K562 (cell line): ENCODE measurements around the gene RAX. TPM values are rescaled to one million over a fixed set of nuclear protein-coding genes. Genes with fewer than 3 reads are reported as not detected.

Source experiments
- ATAC-seq: fragments of 200-7000 bp; cut with Tn5 transposase; 3 replicates; pipeline ENCODE4 v1.9.1; 2020; ENCODE audit warnings: moderate library complexity
- BruUV-seq: library from RNA; stranded (reverse); fragments of 400-500 nt; replicated peaks from 2 replicates; lab custom pipeline; 2021; lab: Mats Ljungman, UMichigan
- CTCF ChIA-PET: fragments of 300-600 bp; formaldehyde crosslinking; extraction: SDS; loops from one replicate; lab custom pipeline; 2021; ENCODE audit warnings: low intra/inter-chr PET ratio; lab: Yijun Ruan, JAX
- POLR2A ChIA-PET: fragments of 300-600, 350-650 bp; sonication (Branson Sonifier 250); formaldehyde crosslinking; extraction: SDS; loops from one replicate; lab custom pipeline; 2021; ENCODE audit warnings: antibody characterized with exemption, inconsistent platforms; lab: Yijun Ruan, JAX
- DNase-seq, 4 experiments: peaks; one replicate each; pipeline versions ENCODE4 v3.0.0 to v3.0.0-alpha.2; 2011 to 2018; ENCODE audit warnings: low spot score in 3 of 4, mixed read lengths in 3 of 4; ENCODE audit errors: extremely low read depth in 1 of 4
- FAIRE-seq: peaks from 2 replicates; lab custom pipeline; 2011; peaks lifted over from hg19 to GRCh38; lab: Jason Lieb, UNC
- H2AFZ ChIP-seq: 2 replicates; pipeline ENCODE4 v1.6.0; 2011; ENCODE audit warnings: low read depth, low read length, control low read depth, inconsistent platforms
- H3K27ac ChIP-seq: fragments of 200-600 bp; 3 replicates; pipeline ENCODE4 v1.8.0; 2011; ENCODE audit warnings: low read depth, mild to moderate bottlenecking, control low read depth, inconsistent platforms, low read length, moderate library complexity, mixed read lengths; ENCODE audit errors: extremely low read depth
- H3K27me3 ChIP-seq, 2 experiments: fragments of 300-600 bp in 1 of 2; 2 replicates in 1 of 2; 3 replicates in 1 of 2; pipeline versions ENCODE4 v1.6.0 to v1.8.0; 2011; ENCODE audit warnings: inconsistent platforms in 2 of 2, low read length in 2 of 2, mild to moderate bottlenecking in 1 of 2, mixed read lengths in 1 of 2, moderate library complexity in 1 of 2; ENCODE audit not compliant: control insufficient read depth in 2 of 2, insufficient read depth in 2 of 2
- H3K36me3 ChIP-seq: fragments of 300-600 bp; 3 replicates; pipeline ENCODE4 v1.8.0; 2011; ENCODE audit warnings: mild to moderate bottlenecking, low read length, inconsistent platforms; ENCODE audit not compliant: control insufficient read depth, insufficient read depth
- H3K4me1 ChIP-seq, 2 experiments: fragments of 200-600 bp in 1 of 2; replicated peaks in 1 of 2; 2 replicates in 1 of 2; 3 replicates in 1 of 2; pipeline versions ENCODE4 v1.5.1 to v1.8.0; 2011; ENCODE audit warnings: inconsistent platforms in 2 of 2, low read length in 2 of 2, mild to moderate bottlenecking in 1 of 2, mixed read lengths in 1 of 2, moderate library complexity in 1 of 2; ENCODE audit not compliant: control insufficient read depth in 2 of 2, insufficient read depth in 2 of 2
- H3K4me2 ChIP-seq: 2 replicates; pipeline ENCODE4 v1.6.1; 2011; ENCODE audit warnings: low read length, control low read depth, inconsistent platforms, mixed read lengths; ENCODE audit not compliant: insufficient read depth
- H3K4me3 ChIP-seq: fragments of 200-600 bp; sonication (generic), shearing (Covaris generic); 2 replicates; pipeline ENCODE4 v1.5.1; 2016; ENCODE audit warnings: control low read depth, inconsistent platforms
- H3K79me2 ChIP-seq: fragments of 200-600 bp; 3 replicates; pipeline ENCODE4 v1.8.0; 2011; ENCODE audit warnings: low read length, inconsistent platforms; ENCODE audit not compliant: control insufficient read depth, insufficient read depth
- H3K9ac ChIP-seq, 2 experiments: 2 replicates each; pipeline versions ENCODE4 v1.6.0 to v1.6.1; 2011; ENCODE audit warnings: low read depth in 2 of 2, low read length in 2 of 2, control low read depth in 1 of 2, inconsistent platforms in 1 of 2, mild to moderate bottlenecking in 1 of 2, mixed read lengths in 1 of 2; ENCODE audit not compliant: insufficient read depth in 1 of 2
- H3K9me1 ChIP-seq: one replicate; pipeline ENCODE4 v1.6.0; 2011; ENCODE audit warnings: inconsistent platforms, mild to moderate bottlenecking, low read length, moderate library complexity; ENCODE audit not compliant: control insufficient read depth, insufficient read depth
- H3K9me3 ChIP-seq: replicated peaks from 2 replicates; pipeline ENCODE4 v1.5.1; 2011; ENCODE audit warnings: low read depth, low read length, inconsistent platforms; ENCODE audit not compliant: control insufficient read depth, insufficient read depth
- H4K20me1 ChIP-seq: replicated peaks from 2 replicates; pipeline ENCODE4 v1.6.1; 2011; ENCODE audit warnings: low read length, inconsistent platforms, mixed read lengths; ENCODE audit not compliant: control insufficient read depth, insufficient read depth
- ATF7 ChIP-seq: fragments of 450-650 bp; IDR thresholded peaks from 2 replicates; pipeline ENCODE4 v1.7.1; 2014; ENCODE audit warnings: mild to moderate bottlenecking, moderate library complexity
- CHD2 ChIP-seq: IDR thresholded peaks from 2 replicates; pipeline ENCODE4 v1.6.1; 2011; ENCODE audit warnings: low read depth, low read length
- HEY1 ChIP-seq: fragments of 250-450 bp; sonication (Bioruptor Pico); IDR thresholded peaks from 2 replicates; pipeline ENCODE4 v1.5.0; 2020; ENCODE audit warnings: mild to moderate bottlenecking, moderate library complexity, borderline replicate concordance
- TBL1XR1 ChIP-seq, 2 experiments: IDR thresholded peaks; 2 replicates each; pipeline ENCODE4 v1.6.1; 2012; ENCODE audit warnings: improper control_type of control experiment in 2 of 2, low read length in 2 of 2, mild to moderate bottlenecking in 1 of 2
- TRIM24 ChIP-seq, 2 experiments: fragments of 450-650 bp; IDR thresholded peaks; 2 replicates each; pipeline ENCODE4 v1.6.1; 2016
- ZNF212 ChIP-seq: fragments of 450-650 bp; formaldehyde crosslinking; IDR thresholded peaks from 2 replicates; pipeline ENCODE4 v1.4.0; 2020; ENCODE audit warnings: mild to moderate bottlenecking
- ZZZ3 ChIP-seq: fragments of 450-650 bp; IDR thresholded peaks from 2 replicates; pipeline ENCODE4 v1.6.1; 2016; ENCODE audit warnings: antibody characterized with exemption, mild to moderate bottlenecking, moderate library complexity
- WGBS: fragments of 100-300 bp; shearing (Covaris generic); methylation state at CpG from one replicate; pipeline ENCODE4 v1.1.6; 2016; ENCODE audit warnings: low coverage, mixed read lengths; ENCODE audit not compliant: insufficient coverage; ENCODE audit errors: missing lambda C conversion rate; 5-methylcytosine and 5-hydroxymethylcytosine counted together
- in situ Hi-C: fragments of 300-500 bp; cut with MboI; formaldehyde crosslinking; loops from 4 replicates; pipeline ENCODE4 v1.15.0; 2018; ENCODE audit warnings: inconsistent platforms, mixed read lengths
- intact Hi-C: fragments of 100-400 bp; cut with micrococcal nuclease; formaldehyde crosslinking; loops from 2 replicates; pipeline ENCODE4 v1.14.2; 2022
- polyA plus RNA-seq, 8 experiments: library from polyadenylated mRNA; depleted of rRNA in 4 of 8; stranded (reverse) in 5 of 8; unstranded in 3 of 8; fragments of >200 nt; fragmentation: Nextera tagmentation in 2 of 8; fragmentation: Illumina TruSeq in 1 of 8; extraction: Ambion mirVana in 2 of 8; extraction: Trizol in 1 of 8; gene quantifications; 2 replicates each; pipeline versions ENCODE4 v1.2.1 to v1.2.3, GENCODE V29; 2011 to 2014; ENCODE audit warnings: inconsistent platforms in 1 of 8, missing spikeins in 1 of 8
- total RNA-seq, 7 experiments: library from RNA; depleted of rRNA in 6 of 7; stranded (reverse); fragments of >200 nt in 6 of 7; fragmentation: Illumina TruSeq in 2 of 7; extraction: Trizol in 2 of 7; gene quantifications; 2 replicates each; pipeline versions ENCODE4 v1.2.1 to v1.2.3, GENCODE V29; 2011 to 2021; ENCODE audit warnings: low replicate concordance in 1 of 7
- TF ChIP-seq, protein P1 (sequence below): fragments of 250-450 bp; sonication (Bioruptor Pico); IDR thresholded peaks from 2 replicates; pipeline ENCODE4 v1.8.0; 2022; ENCODE audit warnings: moderate library complexity, mild to moderate bottlenecking, inconsistent platforms
- TF ChIP-seq, protein P2 (sequence below): sonication (generic); formaldehyde crosslinking; IDR thresholded peaks from 2 replicates; pipeline ENCODE4 v1.8.0; 2022; ENCODE audit warnings: mild to moderate bottlenecking, missing genetic modification reagents

The RAX gene
- total and polyA plus RNA-seq, 9 of the 15 experiments (the other 6 are each of a cell fraction or from before 2014, with no cell fraction given) = not detected

DNA sequence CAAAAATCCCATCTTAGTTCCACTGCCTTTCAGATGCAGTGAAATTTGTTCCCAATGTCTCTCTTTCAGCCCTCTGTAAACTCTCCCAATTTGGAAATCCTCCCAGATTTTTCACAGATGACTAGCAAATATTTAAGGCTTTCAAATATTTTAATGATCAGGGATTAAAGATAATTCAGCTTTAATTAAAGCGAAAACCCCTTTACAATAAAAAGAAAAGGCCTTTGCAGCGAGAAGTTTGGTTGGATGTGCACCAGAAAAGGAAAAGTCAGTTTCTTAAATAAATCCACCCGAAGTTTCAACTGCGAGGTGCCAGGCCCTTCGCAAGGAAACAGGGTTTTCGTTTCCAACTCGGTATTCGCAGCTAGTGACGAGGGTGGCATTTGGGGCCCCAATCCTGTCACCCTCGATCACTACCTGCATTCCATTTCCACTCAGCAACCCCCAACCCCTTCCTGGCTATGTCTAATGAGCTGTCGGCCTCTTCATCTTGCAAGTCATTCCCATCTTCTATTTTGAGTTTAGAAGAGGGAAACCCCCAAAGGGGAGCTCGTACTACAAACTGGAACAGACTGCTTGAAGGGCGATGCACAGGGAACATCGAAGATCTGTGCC lies 1.5 kb downstream of the RAX start:
- H3K9me3 ChIP-seq = no peaks in the 10 kb centered on the region
- H3K4me1 ChIP-seq = peaks cover 0 to 25% of the 10 kb centered on the region in 2 experiments; a peak in 2 of 5 replicates
- no peak for TF ChIP-seq HEY1 (CRISPR knock-in tag)
- TF ChIP-seq, protein P1, sequence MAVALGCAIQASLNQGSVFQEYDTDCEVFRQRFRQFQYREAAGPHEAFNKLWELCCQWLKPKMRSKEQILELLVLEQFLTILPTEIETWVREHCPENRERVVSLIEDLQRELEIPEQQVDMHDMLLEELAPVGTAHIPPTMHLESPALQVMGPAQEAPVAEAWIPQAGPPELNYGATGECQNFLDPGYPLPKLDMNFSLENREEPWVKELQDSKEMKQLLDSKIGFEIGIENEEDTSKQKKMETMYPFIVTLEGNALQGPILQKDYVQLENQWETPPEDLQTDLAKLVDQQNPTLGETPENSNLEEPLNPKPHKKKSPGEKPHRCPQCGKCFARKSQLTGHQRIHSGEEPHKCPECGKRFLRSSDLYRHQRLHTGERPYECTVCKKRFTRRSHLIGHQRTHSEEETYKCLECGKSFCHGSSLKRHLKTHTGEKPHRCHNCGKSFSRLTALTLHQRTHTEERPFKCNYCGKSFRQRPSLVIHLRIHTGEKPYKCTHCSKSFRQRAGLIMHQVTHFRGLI (CRISPR knock-in tag) = no peak
- TF ChIP-seq ATF7 = no peak
- TF ChIP-seq ZNF212 (CRISPR knock-in tag) = no peak
- TF ChIP-seq, protein P2, sequence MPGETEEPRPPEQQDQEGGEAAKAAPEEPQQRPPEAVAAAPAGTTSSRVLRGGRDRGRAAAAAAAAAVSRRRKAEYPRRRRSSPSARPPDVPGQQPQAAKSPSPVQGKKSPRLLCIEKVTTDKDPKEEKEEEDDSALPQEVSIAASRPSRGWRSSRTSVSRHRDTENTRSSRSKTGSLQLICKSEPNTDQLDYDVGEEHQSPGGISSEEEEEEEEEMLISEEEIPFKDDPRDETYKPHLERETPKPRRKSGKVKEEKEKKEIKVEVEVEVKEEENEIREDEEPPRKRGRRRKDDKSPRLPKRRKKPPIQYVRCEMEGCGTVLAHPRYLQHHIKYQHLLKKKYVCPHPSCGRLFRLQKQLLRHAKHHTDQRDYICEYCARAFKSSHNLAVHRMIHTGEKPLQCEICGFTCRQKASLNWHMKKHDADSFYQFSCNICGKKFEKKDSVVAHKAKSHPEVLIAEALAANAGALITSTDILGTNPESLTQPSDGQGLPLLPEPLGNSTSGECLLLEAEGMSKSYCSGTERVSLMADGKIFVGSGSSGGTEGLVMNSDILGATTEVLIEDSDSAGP (CRISPR knock-in tag) = no peak
- no peak for TF ChIP-seq TRIM24 (IDR thresholded peaks at IDR 0.05)
- no peak for TF ChIP-seq TBL1XR1 (IDR thresholded peaks at IDR 0.05; ENCODE audit: low read length in 2 of 2)
- no peak for TF ChIP-seq CHD2
- TF ChIP-seq ZZZ3 = no peak
- no peak overlapping the region for H3K9ac ChIP-seq
- no peak overlapping the region for H3K27ac ChIP-seq
- H3K4me2 ChIP-seq = no peak overlapping the region
- no peak overlapping the region for H2AFZ ChIP-seq
- H3K36me3 ChIP-seq = no peaks in the 10 kb centered on the region
- no TSS peak for BruUV-seq
- peaks cover 5 to 65% of the 10 kb centered on the region in 2 experiments; a peak in 3 of 5 replicates for H3K27me3 ChIP-seq
- FAIRE-seq (no peak), ATAC-seq (no peak), DNase-seq (no peak)
- no peaks in the 10 kb centered on the region for H3K9me1 ChIP-seq
- no peak overlapping the region for H3K4me3 ChIP-seq
- intact Hi-C loops (no loop called here), in situ Hi-C loops (no loop called here)
- no peaks in the 10 kb centered on the region for H4K20me1 ChIP-seq
- CTCF ChIA-PET = no interaction called here
- WGBS = 4% methylated on average over 11 of the region's 14 CpGs
- POLR2A ChIA-PET = no interaction called here
- no peaks in the 10 kb centered on the region for H3K79me2 ChIP-seq
